HCT116 (cell line): ENCODE results near the gene METTL3. TPM values are rescaled to one million over a fixed set of nuclear protein-coding genes. Genes with fewer than 3 reads are reported as not detected.

Source experiments
- ATAC-seq: fragments of 200-7000 bp; cut with Tn5 transposase; 2 replicates; pipeline ENCODE4 v1.9.1; 2020; ENCODE audit warnings: mild to moderate bottlenecking, moderate library complexity
- BruUV-seq: library from RNA; stranded (reverse); fragments of 400-500 nt; replicated peaks from 2 replicates; lab custom pipeline; 2021; lab: Mats Ljungman, UMichigan
- CTCF ChIA-PET: fragments of 300-600 bp; sonication (Branson Sonifier 250); formaldehyde crosslinking; loops from one replicate; lab custom pipeline; 2021; ENCODE audit warnings: antibody characterized with exemption; lab: Charles Lee
- POLR2A ChIA-PET: fragments of 300-600, 350-600 bp; sonication (Branson Sonifier 250); formaldehyde crosslinking; loops from one replicate; lab custom pipeline; 2021; ENCODE audit warnings: antibody characterized with exemption; lab: Charles Lee
- RAD21 ChIA-PET, 2 experiments: fragments of 300-600 bp; sonication (Branson Sonifier 250); formaldehyde crosslinking; loops; one replicate each; lab custom pipeline; 2023; ENCODE audit warnings: low total read pairs in 2 of 2; ENCODE audit not compliant: uncharacterized antibody in 2 of 2, unreplicated experiment in 2 of 2, low non-redundant PET in 1 of 2; lab: Charles Lee
- DNase-seq: peaks from one replicate; pipeline ENCODE4 v3.0.0-alpha.2; 2010; ENCODE audit warnings: low read depth, low spot score
- H2AFZ ChIP-seq: fragments of 200-600 bp; shearing (Covaris generic), sonication (generic); 2 replicates; pipeline ENCODE4 v1.6.1; 2017; ENCODE audit warnings: low read depth, mixed run types, mixed read lengths, antibody characterized with exemption, low read length; ENCODE audit not compliant: poor library complexity, severe bottlenecking
- H3K27ac ChIP-seq: 2 replicates; pipeline ENCODE4 v1.5.1; 2012; ENCODE audit warnings: low read depth, low read length
- H3K27me3 ChIP-seq: fragments of 200-600 bp; sonication (generic); 2 replicates; pipeline ENCODE4 v1.6.1; 2016; ENCODE audit warnings: mixed run types, low read length, mixed read lengths; ENCODE audit not compliant: insufficient read depth
- H3K36me3 ChIP-seq, 2 experiments: fragments of 200-500 bp in 1 of 2; fragments of 200-600 bp in 1 of 2; sonication (Bioruptor generic) in 1 of 2; sonication (generic) in 1 of 2; 2 replicates each; pipeline versions ENCODE4 v1.5.1 to v1.6.1; 2014 to 2016; ENCODE audit warnings: low read length in 2 of 2, inconsistent platforms in 1 of 2, mixed read lengths in 1 of 2, mixed run types in 1 of 2; ENCODE audit not compliant: insufficient read depth in 2 of 2, control insufficient read depth in 1 of 2
- H3K4me1 ChIP-seq, 2 experiments: fragments of 200-600 bp in 1 of 2; sonication (generic) in 1 of 2; 2 replicates each; pipeline versions ENCODE4 v1.5.1 to v1.6.1; 2012 to 2017; ENCODE audit warnings: low read length in 2 of 2, inconsistent platforms in 1 of 2, mild to moderate bottlenecking in 1 of 2, mixed read lengths in 1 of 2, mixed run types in 1 of 2, moderate library complexity in 1 of 2; ENCODE audit not compliant: insufficient read depth in 2 of 2, control insufficient read depth in 1 of 2
- H3K4me2 ChIP-seq: fragments of 200-600 bp; sonication (generic); 2 replicates; pipeline ENCODE4 v1.6.1; 2017; ENCODE audit warnings: mixed run types, low read length, mixed read lengths
- H3K4me3 ChIP-seq, 2 experiments: fragments of 200-600 bp in 1 of 2; sonication (generic) in 1 of 2; replicated peaks in 1 of 2; 2 replicates each; pipeline ENCODE4 v1.5.1; 2011 to 2016; ENCODE audit warnings: low read length in 2 of 2, control low read depth in 1 of 2, low read depth in 1 of 2, mild to moderate bottlenecking in 1 of 2, mixed read lengths in 1 of 2, mixed run types in 1 of 2
- H3K79me2 ChIP-seq: fragments of 200-600 bp; sonication (generic); 2 replicates; pipeline ENCODE4 v1.6.1; 2017; ENCODE audit warnings: mild to moderate bottlenecking, mixed run types, low read length, moderate library complexity, mixed read lengths; ENCODE audit not compliant: insufficient read depth
- H3K9ac ChIP-seq: fragments of 200-600 bp; sonication (generic); 2 replicates; pipeline ENCODE4 v1.6.1; 2016; ENCODE audit warnings: low read length, mixed read lengths
- H3K9me2 ChIP-seq: fragments of 200-600 bp; sonication (generic), shearing (Covaris generic); 2 replicates; pipeline ENCODE4 v1.6.1; 2017; ENCODE audit warnings: mixed run types, mild to moderate bottlenecking, moderate library complexity; ENCODE audit not compliant: insufficient read depth
- H3K9me3 ChIP-seq, 2 experiments: fragments of 200-500 bp in 1 of 2; fragments of 200-600 bp in 1 of 2; sonication (Bioruptor generic) in 1 of 2; sonication (generic) in 1 of 2; 2 replicates each; pipeline ENCODE4 v1.6.1; 2014 to 2017; ENCODE audit warnings: low read length in 2 of 2, mixed read lengths in 2 of 2, inconsistent platforms in 1 of 2, low read depth in 1 of 2, mild to moderate bottlenecking in 1 of 2, mixed run types in 1 of 2, moderate library complexity in 1 of 2; ENCODE audit not compliant: control insufficient read depth in 1 of 2, insufficient read depth in 1 of 2
- H4K20me1 ChIP-seq: fragments of 200-600 bp; sonication (generic), shearing (Covaris generic); 2 replicates; pipeline ENCODE4 v1.6.1; 2017; ENCODE audit warnings: mixed run types, mild to moderate bottlenecking, moderate library complexity; ENCODE audit not compliant: insufficient read depth
- ATF3 ChIP-seq: IDR thresholded peaks from 2 replicates; pipeline ENCODE4 v1.6.1; 2012
- CBX3 ChIP-seq: IDR thresholded peaks from 2 replicates; pipeline ENCODE4 v1.6.1; 2012; ENCODE audit warnings: low read depth
- CEBPB ChIP-seq: IDR thresholded peaks from 2 replicates; pipeline ENCODE4 v1.6.1; 2012; ENCODE audit warnings: low read depth
- CTCF ChIP-seq, 3 experiments: fragments of 200-600 bp in 1 of 3; sonication (generic) in 1 of 3; IDR thresholded peaks in 2 of 3; conservative IDR thresholded peaks in 1 of 3; 2 replicates each; pipeline ENCODE4 v1.5.1; 2012 to 2017; ENCODE audit warnings: low read depth in 2 of 3, low read length in 2 of 3, antibody characterized with exemption in 1 of 3, borderline replicate concordance in 1 of 3, control low read depth in 1 of 3, mild to moderate bottlenecking in 1 of 3, mixed read lengths in 1 of 3, mixed run types in 1 of 3, moderate library complexity in 1 of 3; ENCODE audit not compliant: insufficient read depth in 1 of 3
- EGR1 ChIP-seq: IDR thresholded peaks from 2 replicates; pipeline ENCODE4 v1.6.1; 2012; ENCODE audit warnings: low read depth
- EZH2phosphoT487 ChIP-seq: fragments of 200-600 bp; IDR thresholded peaks from 2 replicates; pipeline ENCODE4 v1.6.1; 2018; ENCODE audit warnings: antibody characterized with exemption, borderline replicate concordance
- FOSL1 ChIP-seq: IDR thresholded peaks from 2 replicates; pipeline ENCODE4 v1.6.1; 2012; ENCODE audit warnings: low read depth
- MAX ChIP-seq: IDR thresholded peaks from 2 replicates; pipeline ENCODE4 v1.6.1; 2012
- POLR2AphosphoS5 ChIP-seq: IDR thresholded peaks from 2 replicates; pipeline ENCODE4 v1.6.1; 2011; ENCODE audit warnings: mild to moderate bottlenecking, low read depth, low read length, moderate library complexity
- SIN3A ChIP-seq: IDR thresholded peaks from 2 replicates; pipeline ENCODE4 v1.6.1; 2012; ENCODE audit warnings: low read depth
- SRF ChIP-seq: IDR thresholded peaks from 2 replicates; pipeline ENCODE4 v1.6.1; 2012; ENCODE audit warnings: low read depth
- ZBTB33 ChIP-seq: IDR thresholded peaks from 2 replicates; pipeline ENCODE4 v1.6.1; 2011; ENCODE audit warnings: mild to moderate bottlenecking, low read length, moderate library complexity; ENCODE audit not compliant: insufficient replicate concordance; ENCODE audit errors: extremely low read depth
- ZFX ChIP-seq: fragments of 450-650 bp; IDR thresholded peaks from 2 replicates; pipeline ENCODE4 v1.6.1; 2017
- ZNF274 ChIP-seq: fragments of 200-500 bp; sonication (Bioruptor generic); IDR thresholded peaks from 2 replicates; pipeline ENCODE4 v1.6.1; 2014; ENCODE audit warnings: mild to moderate bottlenecking, low read depth, low read length, inconsistent platforms
- intact Hi-C: fragments of 100-400 bp; cut with micrococcal nuclease; formaldehyde crosslinking; loops from 2 replicates; pipeline ENCODE4 v1.10.0; 2022
- total RNA-seq: library from RNA; stranded (reverse); gene quantifications from one replicate; pipeline ENCODE4 v1.2.1, GENCODE V29; 2021; ENCODE audit not compliant: unreplicated experiment

The METTL3 gene
- total RNA-seq, 1 experiment from 2014 or later, result 62.3 TPM

GRCh38 chr14:21514341-21514740, 3.2 kb upstream of the METTL3 start:
- Histone ChIP-seq H3K4me3 (no peak overlapping the region), H3K36me3 (no peaks in the 10 kb centered on the region), H3K4me1 (peaks cover 7 to 15% of the 10 kb centered on the region in 2 experiments; a peak in 3 of 4 replicates), H3K27me3 (no peaks in the 10 kb centered on the region), H3K9me2 (no peaks in the 10 kb centered on the region), H3K9me3 (no peaks in the 10 kb centered on the region), H3K79me2 (peaks cover 18% of the 10 kb centered on the region), H3K4me2 (no peak overlapping the region), H4K20me1 (no peaks in the 10 kb centered on the region), H3K9ac (no peak overlapping the region), H3K27ac (no peak overlapping the region), H2AFZ (no peak overlapping the region)
- ChIA-PET POLR2A (no interaction called here), CTCF (interaction anchor here (0.8 to 1.4 kb wide), 2 partner anchors 16 to 59 kb away, joined by 3 to 4 read pairs; partner anchors contain the start of gene CHD8), RAD21 (no interaction called here)
- ATAC-seq (no peak), DNase-seq (no peak)
- intact Hi-C loops, result no loop called here
- BruUV-seq, result no TSS peak
- TF ChIP-seq EGR1, result no peak
- no peak for TF ChIP-seq FOSL1
- no peak for TF ChIP-seq CTCF (IDR thresholded peaks at IDR 0.05 in 2 of 3, conservative IDR thresholded peaks at IDR 0.05 in 1 of 3; ENCODE audit: borderline replicate concordance in 1 of 3, insufficient read depth in 1 of 3, low read depth in 2 of 3, low read length in 2 of 3)
- no peak for TF ChIP-seq ZNF274
- TF ChIP-seq POLR2AphosphoS5, result no peak
- no peak for TF ChIP-seq SRF
- no peak for TF ChIP-seq CEBPB
- TF ChIP-seq ZFX, result no peak
- no peak for TF ChIP-seq CBX3
- TF ChIP-seq ZBTB33, result no peak
- TF ChIP-seq EZH2phosphoT487, result no peak
- no peak for TF ChIP-seq ATF3
- TF ChIP-seq SIN3A, result no peak
- TF ChIP-seq MAX, result no peak
